ENCODE results near the gene CCDC12. TPM values are rescaled to one million over a fixed set of nuclear protein-coding genes. Genes with fewer than 3 reads are reported as not detected.
A peak's percentile ranks its signal among the peaks of the same experiment; 100 is the strongest.

Gene CCDC12
- total RNA-seq, 2 donors from 2014 or later = 46.7 to 47.8 TPM

GRCh38 chr3:47012342-47013230 is 36.0 kb upstream of the CCDC12 start:
- H3K9me3 ChIP-seq (ENCODE audit: control insufficient read depth, low read length) = no peaks in the 10 kb centered on the region
- DNase-seq = peak; percentile 52
- no peaks in the 10 kb centered on the region for H3K4me1 ChIP-seq (ENCODE audit: control insufficient read depth, insufficient read depth, low read length)
- WGBS, 2 experiments (ENCODE audit: insufficient coverage in 1 of 2, insufficient read length in 1 of 2) = 94 to 98% methylated on average over 6 to 10 of the region's 10 CpGs
- Mint-ChIP-seq H3K9me3 (no peaks in the 10 kb centered on the region), H3K27ac (peak overlapping the region; percentile 35), H3K4me1 (peaks cover 7% of the 10 kb centered on the region), H3K36me3 (ENCODE audit: low read depth) (peaks cover 20% of the 10 kb centered on the region), H3K27me3 (ENCODE audit: insufficient read depth) (no peaks in the 10 kb centered on the region), H3K4me3 (no peak overlapping the region)
- TF ChIP-seq CTCF (conservative IDR thresholded peaks at IDR 0.05) = no peak
- no peak overlapping the region for H3K9ac ChIP-seq (ENCODE audit: extremely low read depth, low read length, poor library complexity, severe bottlenecking)
- no peak overlapping the region for H3K27ac ChIP-seq (ENCODE audit: low read depth, low read length)
- no peaks in the 10 kb centered on the region for H3K27me3 ChIP-seq (ENCODE audit: control insufficient read depth, insufficient read depth, low read length, poor library complexity, severe bottlenecking)
- H3K36me3 ChIP-seq (ENCODE audit: control insufficient read depth, insufficient read depth, low read length) = peaks cover 36% of the 10 kb centered on the region
- no peak overlapping the region for H3K4me3 ChIP-seq (ENCODE audit: low read length)

GRCh38 chr3:47011371-47011770 is 34.8 kb upstream of the CCDC12 start:
- H3K27me3 ChIP-seq (ENCODE audit: control insufficient read depth, insufficient read depth, low read length, poor library complexity, severe bottlenecking) = no peaks in the 10 kb centered on the region
- H3K27ac ChIP-seq (ENCODE audit: low read depth, low read length) = no peak overlapping the region
- Mint-ChIP-seq H3K4me3 (no peak overlapping the region), H3K27ac (no peak overlapping the region), H3K4me1 (peaks cover 7% of the 10 kb centered on the region), H3K27me3 (ENCODE audit: insufficient read depth) (no peaks in the 10 kb centered on the region), H3K36me3 (ENCODE audit: low read depth) (peaks cover 23% of the 10 kb centered on the region), H3K9me3 (no peaks in the 10 kb centered on the region)
- DNase-seq = peak; percentile 40
- no peak overlapping the region for H3K9ac ChIP-seq (ENCODE audit: extremely low read depth, low read length, poor library complexity, severe bottlenecking)
- H3K4me3 ChIP-seq (ENCODE audit: low read length) = no peak overlapping the region
- H3K36me3 ChIP-seq (ENCODE audit: control insufficient read depth, insufficient read depth, low read length) = peaks cover 30% of the 10 kb centered on the region
- WGBS, 2 experiments (ENCODE audit: insufficient coverage in 1 of 2, insufficient read length in 1 of 2) = 95 to 97% methylated on average over 5 to 6 of the region's 6 CpGs
- no peaks in the 10 kb centered on the region for H3K9me3 ChIP-seq (ENCODE audit: control insufficient read depth, low read length)
- TF ChIP-seq CTCF (conservative IDR thresholded peaks at IDR 0.05) = no peak
- H3K4me1 ChIP-seq (ENCODE audit: control insufficient read depth, insufficient read depth, low read length) = no peaks in the 10 kb centered on the region

- Histone ChIP-seq H3K9me3 (ENCODE audit: control insufficient read depth, low read length) (no peaks in the 10 kb centered on the region), H3K36me3 (ENCODE audit: control insufficient read depth, insufficient read depth, low read length) (peaks cover 30% of the 10 kb centered on the region), H3K27me3 (ENCODE audit: control insufficient read depth, insufficient read depth, low read length, poor library complexity, severe bottlenecking) (no peaks in the 10 kb centered on the region), H3K4me1 (ENCODE audit: control insufficient read depth, insufficient read depth, low read length) (no peaks in the 10 kb centered on the region), H3K9ac (ENCODE audit: extremely low read depth, low read length, poor library complexity, severe bottlenecking) (no peak overlapping the region), H3K27ac (ENCODE audit: low read depth, low read length) (no peak overlapping the region), H3K4me3 (ENCODE audit: low read length) (no peak overlapping the region)
- TF ChIP-seq CTCF (conservative IDR thresholded peaks at IDR 0.05) = no peak
- no peak for DNase-seq
- WGBS, 2 experiments (ENCODE audit: insufficient coverage in 1 of 2, insufficient read length in 1 of 2) = 94 to 95% methylated on average over 5 of the region's 5 CpGs
- Mint-ChIP-seq H3K4me1 (peaks cover 4% of the 10 kb centered on the region), H3K4me3 (no peak overlapping the region), H3K27me3 (ENCODE audit: insufficient read depth) (no peaks in the 10 kb centered on the region), H3K9me3 (no peaks in the 10 kb centered on the region), H3K27ac (peak overlapping the region; percentile 69), H3K36me3 (ENCODE audit: low read depth) (peaks cover 25% of the 10 kb centered on the region)
Measured at GRCh38 chr3:47010910-47011309, 34.4 kb upstream of the CCDC12 start.
